GM06990 (cell line): Measurements from ENCODE around the gene HAUS8.
A peak's percentile ranks its signal among the peaks of the same experiment; 100 is the strongest.
"Not testable (repeated sequence)": the region's sequence is repeated elsewhere in the genome, so short reads cannot be mapped to it uniquely, and the experiment has no call there.

Source experiments
- DNase-seq: peaks from one replicate; pipeline ENCODE4 v3.0.0-alpha.2; 2011; ENCODE audit not compliant: insufficient read length; ENCODE audit errors: extremely low read depth
- H3K27me3 ChIP-seq: replicated peaks from 2 replicates; pipeline ENCODE4 v1.6.0; 2011; ENCODE audit warnings: low read length; ENCODE audit not compliant: control insufficient read depth, insufficient read depth
- H3K36me3 ChIP-seq: 2 replicates; pipeline ENCODE4 v1.5.1; 2011; ENCODE audit warnings: low read length; ENCODE audit not compliant: control insufficient read depth, insufficient read depth
- H3K4me3 ChIP-seq: replicated peaks from 2 replicates; pipeline ENCODE4 v1.5.1; 2011; ENCODE audit warnings: low read depth, mild to moderate bottlenecking, control low read depth, low read length
- TF ChIP-seq, protein P1 (sequence below): IDR thresholded peaks from 2 replicates; pipeline ENCODE4 v1.5.1; 2011; ENCODE audit warnings: low read length, control low read depth, mild to moderate bottlenecking, inconsistent platforms; ENCODE audit not compliant: insufficient read depth, poor library complexity, severe bottlenecking

The HAUS8 gene

GRCh38 chr19:17107546-17108452, 32.5 kb upstream of the HAUS8 start:
- H3K4me3 ChIP-seq: peak overlapping the region; percentile 4
- H3K36me3 ChIP-seq: peaks cover 40% of the 10 kb centered on the region
- no peaks in the 10 kb centered on the region for H3K27me3 ChIP-seq
- TF ChIP-seq, protein P1, sequence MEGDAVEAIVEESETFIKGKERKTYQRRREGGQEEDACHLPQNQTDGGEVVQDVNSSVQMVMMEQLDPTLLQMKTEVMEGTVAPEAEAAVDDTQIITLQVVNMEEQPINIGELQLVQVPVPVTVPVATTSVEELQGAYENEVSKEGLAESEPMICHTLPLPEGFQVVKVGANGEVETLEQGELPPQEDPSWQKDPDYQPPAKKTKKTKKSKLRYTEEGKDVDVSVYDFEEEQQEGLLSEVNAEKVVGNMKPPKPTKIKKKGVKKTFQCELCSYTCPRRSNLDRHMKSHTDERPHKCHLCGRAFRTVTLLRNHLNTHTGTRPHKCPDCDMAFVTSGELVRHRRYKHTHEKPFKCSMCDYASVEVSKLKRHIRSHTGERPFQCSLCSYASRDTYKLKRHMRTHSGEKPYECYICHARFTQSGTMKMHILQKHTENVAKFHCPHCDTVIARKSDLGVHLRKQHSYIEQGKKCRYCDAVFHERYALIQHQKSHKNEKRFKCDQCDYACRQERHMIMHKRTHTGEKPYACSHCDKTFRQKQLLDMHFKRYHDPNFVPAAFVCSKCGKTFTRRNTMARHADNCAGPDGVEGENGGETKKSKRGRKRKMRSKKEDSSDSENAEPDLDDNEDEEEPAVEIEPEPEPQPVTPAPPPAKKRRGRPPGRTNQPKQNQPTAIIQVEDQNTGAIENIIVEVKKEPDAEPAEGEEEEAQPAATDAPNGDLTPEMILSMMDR: no peak
- peak; percentile 62 for DNase-seq

DNA sequence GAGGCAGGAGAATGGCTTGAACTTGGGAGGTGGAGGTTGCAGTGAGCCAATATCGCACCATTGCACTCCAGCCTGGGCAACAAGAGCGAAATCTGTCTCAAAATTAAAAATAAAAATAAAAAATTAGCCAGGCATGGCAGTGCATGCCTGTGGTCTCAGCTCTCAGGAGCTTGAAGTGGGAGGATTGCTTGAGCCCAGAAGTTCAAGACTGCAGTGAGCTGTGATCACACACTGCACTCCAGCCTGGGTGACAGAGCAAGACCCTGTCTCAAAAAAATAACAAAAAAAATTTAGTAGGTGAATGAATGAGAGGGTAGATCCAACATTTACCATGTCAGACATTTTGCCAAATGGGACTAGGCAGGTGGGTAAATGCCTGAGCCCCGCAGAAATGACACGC, 31.7 kb upstream of the HAUS8 start:
- DNase-seq, H3K27me3 ChIP-seq: not testable (repeated sequence)
- peaks cover 40% of the 10 kb centered on the region for H3K36me3 ChIP-seq

DNA sequence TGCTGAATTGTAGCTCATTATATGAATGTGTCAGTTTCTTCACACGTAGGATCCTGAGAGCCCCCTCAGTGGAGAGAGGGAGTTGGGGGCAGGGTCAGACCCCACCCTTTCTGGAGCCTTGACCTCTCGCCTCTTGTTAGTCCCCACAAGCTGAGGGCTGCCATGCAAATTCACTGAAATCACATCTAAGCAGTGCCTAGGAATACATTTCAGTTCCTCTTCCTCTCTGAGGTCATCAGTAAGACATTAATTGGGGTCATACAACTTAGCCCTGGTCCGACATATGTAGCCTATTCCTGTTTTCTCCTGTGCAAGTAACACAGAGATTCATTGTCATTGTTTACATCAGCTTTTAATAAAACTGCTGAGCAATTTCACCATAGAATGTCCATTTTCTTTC, 30.3 kb upstream of the HAUS8 start:
- Histone ChIP-seq H3K4me3 (no peak overlapping the region), H3K27me3 (no peaks in the 10 kb centered on the region), H3K36me3 (peaks cover 38% of the 10 kb centered on the region)
- TF ChIP-seq, protein P1: no peak
- no peak for DNase-seq

More for the DNA sequence above, 31.7 kb upstream of the HAUS8 start:
- H3K4me3 ChIP-seq: peak overlapping the region; percentile 8

DNA sequence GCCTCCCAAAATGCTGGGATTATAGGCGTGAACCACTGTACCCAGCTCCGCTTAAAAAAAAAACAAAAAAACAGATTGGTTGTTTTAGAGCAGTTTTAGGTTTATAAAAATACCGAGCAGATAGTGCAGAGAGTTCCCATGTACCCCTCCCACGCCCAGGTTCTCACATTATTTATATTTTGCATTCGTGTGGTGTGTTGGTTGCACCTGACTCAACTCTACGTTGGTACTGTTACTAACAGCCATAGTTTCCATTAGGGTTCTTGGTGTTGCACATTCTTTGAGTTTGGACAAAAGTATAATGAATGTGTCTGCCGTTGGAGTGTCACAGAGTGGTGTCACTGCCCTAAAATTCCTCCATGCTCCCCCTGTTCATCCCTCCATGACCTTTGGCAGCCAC, 29.4 kb upstream of the HAUS8 start:
- TF ChIP-seq, protein P1: no peak
- Histone ChIP-seq H3K4me3 (peak overlapping the region; percentile 8; the same call in 1 of the 2 replicates), H3K27me3 (no peaks in the 10 kb centered on the region), H3K36me3 (peaks cover 36% of the 10 kb centered on the region)
- DNase-seq: no peak

GRCh38 chr19:17103177-17103576, 27.9 kb upstream of the HAUS8 start:
- H3K4me3 ChIP-seq: no peak overlapping the region
- TF ChIP-seq, protein P1: peak; percentile 58
- peaks cover 37% of the 10 kb centered on the region for H3K36me3 ChIP-seq
- H3K27me3 ChIP-seq: no peaks in the 10 kb centered on the region
- no peak for DNase-seq
